Gastroesophageal sphincter (tissue), 4 donors: ENCODE results near the gene HSD11B2. TPM values are rescaled to one million over a fixed set of nuclear protein-coding genes. Genes with fewer than 3 reads are reported as not detected.

Source experiments
- ATAC-seq: fragments of 150-250 bp; one replicate; pipeline ENCODE4 v1.9.1; 2016; ENCODE audit warnings: mild to moderate bottlenecking, moderate library complexity
- H3K27ac ChIP-seq, 4 donors: fragments of 200-600 bp; sonication (generic) in 3 of 4; 1 replicate in 3 of 4; 2 replicates in 1 of 4; pipeline ENCODE4 v1.5.1; 2016 to 2019
- H3K27me3 ChIP-seq: fragments of 200-600 bp; sonication (generic); one replicate; pipeline ENCODE4 v1.5.1; 2019
- H3K36me3 ChIP-seq, 2 donors: fragments of 200-600 bp; sonication (generic); one replicate each; pipeline ENCODE4 v1.5.1; 2019; ENCODE audit warnings: control low read depth in 1 of 2
- H3K4me1 ChIP-seq, 3 donors: fragments of 200-600 bp; sonication (generic); 1 replicate in 2 of 3; 2 replicates in 1 of 3; pipeline ENCODE4 v1.5.1; 2016 to 2019; ENCODE audit warnings: control low read depth in 2 of 3
- H3K4me3 ChIP-seq, 2 donors: fragments of 200-600 bp; sonication (generic); one replicate each; pipeline ENCODE4 v1.5.1; 2019; ENCODE audit warnings: mild to moderate bottlenecking in 1 of 2, moderate library complexity in 1 of 2
- H3K9me3 ChIP-seq, 3 donors: fragments of 200-600 bp; sonication (generic); one replicate each; pipeline ENCODE4 v1.5.1; 2017 to 2019; ENCODE audit warnings: control low read depth in 2 of 3
- EP300 ChIP-seq: sonication (generic); formaldehyde crosslinking; IDR thresholded peaks from one replicate; pipeline ENCODE4 v1.6.1; 2017; ENCODE audit warnings: antibody characterized with exemption, mild to moderate bottlenecking
- POLR2A ChIP-seq, 2 donors: fragments of 450-650 bp; IDR thresholded peaks; one replicate each; pipeline ENCODE4 v1.6.1; 2017; ENCODE audit warnings: antibody characterized with exemption in 2 of 2, mild to moderate bottlenecking in 2 of 2, moderate library complexity in 1 of 2
- POLR2AphosphoS5 ChIP-seq: sonication (generic); formaldehyde crosslinking; IDR thresholded peaks from one replicate; pipeline ENCODE4 v1.6.1; 2017; ENCODE audit warnings: antibody characterized with exemption
- WGBS, 2 donors: methylation state at CpG; one replicate each; pipeline ENCODE4 v1.1.5; 2018; ENCODE audit warnings: low coverage in 1 of 2; 5-methylcytosine and 5-hydroxymethylcytosine counted together
- total RNA-seq, 4 donors: library from RNA; depleted of rRNA; stranded (reverse); fragments of >200 nt; gene quantifications; one replicate each; pipeline ENCODE4 v1.1.0, GENCODE V29; 2016
- TF ChIP-seq, protein P1 (sequence below), 4 experiments: fragments of 200-600 bp in 2 of 4; fragments of 450-650 bp in 2 of 4; sonication (generic) in 1 of 4; IDR thresholded peaks; one replicate each; pipeline ENCODE4 v1.5.1; 2017 to 2019; ENCODE audit warnings: antibody characterized with exemption in 4 of 4, mild to moderate bottlenecking in 2 of 4, moderate library complexity in 2 of 4

HSD11B2 gene
- total RNA-seq, 4 donors from 2014 or later, result 0.19 to 2.1 (median 0.27) TPM; not detected in 1

DNA sequence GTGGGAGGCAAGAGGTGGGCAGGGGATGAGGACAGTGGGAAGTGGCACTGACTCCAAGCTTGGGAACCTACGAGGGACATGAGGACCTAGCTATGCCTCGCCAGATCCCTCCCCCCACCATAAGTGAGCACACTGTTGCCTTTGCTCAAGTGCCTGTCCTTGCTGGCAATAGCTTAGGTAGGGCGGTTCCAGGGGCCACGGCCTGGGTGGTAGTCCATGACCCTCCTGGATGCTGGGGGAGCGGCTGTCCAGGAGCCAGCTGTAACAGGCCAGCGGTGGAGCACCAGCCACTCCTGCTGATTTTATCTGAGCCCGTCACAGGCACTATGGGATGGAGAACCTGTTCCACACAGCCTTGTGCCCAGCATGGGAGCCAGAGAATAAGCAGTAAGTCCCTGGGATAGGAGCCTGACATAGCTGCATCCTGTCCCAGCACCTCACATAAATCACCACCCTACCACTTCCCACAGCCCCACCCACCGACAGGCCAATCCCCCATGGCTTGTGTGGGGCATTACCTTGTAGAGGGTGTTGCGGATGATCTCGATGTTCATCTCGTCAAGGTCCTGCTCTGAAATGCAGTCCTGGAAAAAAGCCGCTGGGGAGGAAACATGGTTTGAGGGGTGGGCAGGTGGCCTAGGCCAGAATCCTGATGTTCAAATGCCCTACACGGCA, 11.8 kb downstream of the HSD11B2 start:
- Histone ChIP-seq H3K27me3 (no peaks in the 10 kb centered on the region), H3K27ac (peak overlapping the region in 3 of 4 donors; percentile 5 to 54 (median 24)), H3K9me3 (no peaks in the 10 kb centered on the region), H3K4me1 (peaks cover 0 to 76% (median 39%) of the 10 kb centered on the region in 3 donors), H3K4me3 (no peak overlapping the region), H3K36me3 (peaks cover 0 to 83% of the 10 kb centered on the region in 2 donors)
- WGBS, 2 donors, result 70 to 76% methylated on average over 5 to 8 of the region's 13 CpGs
- no peak for ATAC-seq
- TF ChIP-seq POLR2A (IDR thresholded peaks at IDR 0.05), result no peak
- TF ChIP-seq POLR2AphosphoS5, result no peak
- no peak for TF ChIP-seq EP300
- TF ChIP-seq, protein P1, sequence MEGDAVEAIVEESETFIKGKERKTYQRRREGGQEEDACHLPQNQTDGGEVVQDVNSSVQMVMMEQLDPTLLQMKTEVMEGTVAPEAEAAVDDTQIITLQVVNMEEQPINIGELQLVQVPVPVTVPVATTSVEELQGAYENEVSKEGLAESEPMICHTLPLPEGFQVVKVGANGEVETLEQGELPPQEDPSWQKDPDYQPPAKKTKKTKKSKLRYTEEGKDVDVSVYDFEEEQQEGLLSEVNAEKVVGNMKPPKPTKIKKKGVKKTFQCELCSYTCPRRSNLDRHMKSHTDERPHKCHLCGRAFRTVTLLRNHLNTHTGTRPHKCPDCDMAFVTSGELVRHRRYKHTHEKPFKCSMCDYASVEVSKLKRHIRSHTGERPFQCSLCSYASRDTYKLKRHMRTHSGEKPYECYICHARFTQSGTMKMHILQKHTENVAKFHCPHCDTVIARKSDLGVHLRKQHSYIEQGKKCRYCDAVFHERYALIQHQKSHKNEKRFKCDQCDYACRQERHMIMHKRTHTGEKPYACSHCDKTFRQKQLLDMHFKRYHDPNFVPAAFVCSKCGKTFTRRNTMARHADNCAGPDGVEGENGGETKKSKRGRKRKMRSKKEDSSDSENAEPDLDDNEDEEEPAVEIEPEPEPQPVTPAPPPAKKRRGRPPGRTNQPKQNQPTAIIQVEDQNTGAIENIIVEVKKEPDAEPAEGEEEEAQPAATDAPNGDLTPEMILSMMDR (IDR thresholded peaks at IDR 0.05), result no peak

- TF ChIP-seq EP300 (no peak), POLR2A (IDR thresholded peaks at IDR 0.05) (no peak), POLR2AphosphoS5 (peak; percentile 31)
- TF ChIP-seq, protein P1 (IDR thresholded peaks at IDR 0.05), result no peak
- Histone ChIP-seq H3K27ac (peak overlapping the region in 3 of 4 donors; percentile 54 to 70 (median 63)), H3K4me3 (no peak overlapping the region), H3K4me1 (peaks cover 0 to 81% (median 40%) of the 10 kb centered on the region in 3 donors), H3K9me3 (no peaks in the 10 kb centered on the region), H3K36me3 (peaks cover 0 to 79% of the 10 kb centered on the region in 2 donors), H3K27me3 (no peaks in the 10 kb centered on the region)
- ATAC-seq, result peak; percentile 85
- WGBS, 2 donors, result 40 to 67% methylated on average over 1 of the region's 6 CpGs
Measured at GRCh38 chr16:67443265-67443664, 12.3 kb downstream of the HSD11B2 start.

DNA sequence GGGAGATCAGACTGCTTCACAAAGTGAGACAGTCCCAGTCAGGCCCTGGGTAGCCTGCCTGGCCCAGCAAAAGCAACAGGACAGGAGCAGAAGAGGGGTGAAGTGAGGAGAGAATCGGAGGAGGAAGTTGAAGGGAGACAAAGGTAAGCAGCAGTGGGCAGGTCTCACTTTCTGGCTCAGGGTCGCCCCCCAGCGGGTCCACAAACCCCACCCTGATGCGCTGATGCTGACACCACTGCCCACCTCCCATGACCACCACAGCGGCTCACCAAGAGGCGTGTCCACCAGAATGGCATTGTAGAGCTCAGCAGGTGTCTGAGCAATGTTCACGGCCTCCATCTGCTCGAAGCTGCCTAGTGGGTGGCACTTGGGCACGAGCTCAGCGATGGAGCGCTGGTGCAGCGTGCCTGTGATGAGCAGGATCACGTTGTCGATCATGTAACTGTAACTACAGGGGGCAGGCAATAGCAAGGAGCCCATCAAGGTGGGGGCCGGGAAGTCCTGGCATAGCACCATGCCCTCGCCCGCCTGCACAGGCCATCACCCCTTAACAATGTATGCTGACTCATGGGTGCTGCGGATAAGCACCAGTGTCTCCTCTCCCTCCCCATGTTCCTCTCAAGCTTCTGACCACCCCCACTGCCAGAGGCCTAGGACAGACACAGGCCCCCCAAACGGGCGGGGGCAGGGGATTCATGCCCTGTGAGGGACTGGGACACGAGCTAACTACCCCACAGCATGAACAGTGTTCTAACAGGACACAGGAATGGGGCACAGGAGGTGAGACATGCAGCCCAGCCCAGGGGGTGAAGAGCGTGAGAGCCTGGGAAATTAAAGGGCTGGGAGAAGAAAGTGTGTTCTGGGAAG, 13.6 kb downstream of the HSD11B2 start:
- Histone ChIP-seq H3K27ac (peak overlapping the region in 3 of 4 donors; percentile 53 to 70 (median 63)), H3K4me3 (no peak overlapping the region), H3K9me3 (no peaks in the 10 kb centered on the region), H3K36me3 (peaks cover 0 to 78% of the 10 kb centered on the region in 2 donors), H3K27me3 (no peaks in the 10 kb centered on the region), H3K4me1 (peaks cover 0 to 93% (median 46%) of the 10 kb centered on the region in 3 donors)
- WGBS, 2 donors, result 0% methylated on average over 1 of the region's 22 CpGs; no CpG with 5 or more reads in 1 of the 2 donors
- ATAC-seq, result no peak
- TF ChIP-seq, protein P1 (IDR thresholded peaks at IDR 0.05), result no peak
- TF ChIP-seq EP300 (no peak), POLR2AphosphoS5 (no peak), POLR2A (IDR thresholded peaks at IDR 0.05) (no peak)

GRCh38 chr16:67445126-67445426, 14.2 kb downstream of the HSD11B2 start:
- TF ChIP-seq POLR2AphosphoS5 (no peak), POLR2A (IDR thresholded peaks at IDR 0.05) (no peak), EP300 (no peak)
- TF ChIP-seq, protein P1 (IDR thresholded peaks at IDR 0.05), result no peak
- Histone ChIP-seq H3K27me3 (no peaks in the 10 kb centered on the region), H3K36me3 (peaks cover 0 to 78% of the 10 kb centered on the region in 2 donors), H3K9me3 (no peaks in the 10 kb centered on the region), H3K4me3 (no peak overlapping the region), H3K27ac (peak overlapping the region in 1 of 4 donors; percentile 63), H3K4me1 (peaks cover 0 to 98% (median 49%) of the 10 kb centered on the region in 3 donors)
- 92% methylated on average over 7 of the region's 7 CpGs; no CpG with 5 or more reads in 1 of the 2 donors for WGBS, 2 donors
- ATAC-seq, result no peak
